Mesenchymal stem cell (in vitro differentiated cells and primary cell): ENCODE measurements around the gene MS4A7.

Experiments used
- DNase-seq: peaks from one replicate; pipeline ENCODE4 v3.0.0-alpha.2; 2013
- H2AFZ ChIP-seq: one replicate; pipeline ENCODE4 v1.6.1; 2013; ENCODE audit warnings: low read depth, mild to moderate bottlenecking, control low read depth, inconsistent platforms, low read length, moderate library complexity
- H2AK5ac ChIP-seq: 2 replicates; pipeline ENCODE4 v1.6.1; 2013; ENCODE audit warnings: low read length, moderate library complexity, mild to moderate bottlenecking, inconsistent platforms; ENCODE audit not compliant: severe bottlenecking
- H2BK120ac ChIP-seq: one replicate; pipeline ENCODE4 v1.6.1; 2013; ENCODE audit warnings: low read depth, mild to moderate bottlenecking, inconsistent platforms, low read length, moderate library complexity
- H2BK12ac ChIP-seq, 2 experiments: one replicate each; pipeline ENCODE4 v1.6.1; 2013; ENCODE audit warnings: inconsistent platforms in 2 of 2, low read length in 2 of 2, mild to moderate bottlenecking in 2 of 2, moderate library complexity in 2 of 2, control low read depth in 1 of 2
- H2BK15ac ChIP-seq: one replicate; pipeline ENCODE4 v1.6.1; 2013; ENCODE audit warnings: mild to moderate bottlenecking, low read depth, inconsistent platforms; ENCODE audit not compliant: poor library complexity, severe bottlenecking
- H2BK5ac ChIP-seq: 2 replicates; pipeline ENCODE4 v1.6.1; 2013; ENCODE audit warnings: low read depth, mild to moderate bottlenecking, low read length, control low read depth, inconsistent platforms; ENCODE audit not compliant: poor library complexity, severe bottlenecking
- H3K14ac ChIP-seq, 2 experiments: one replicate each; pipeline ENCODE4 v1.6.1; 2013; ENCODE audit warnings: inconsistent platforms in 2 of 2, low read length in 2 of 2, control low read depth in 1 of 2, mild to moderate bottlenecking in 1 of 2, moderate library complexity in 1 of 2
- H3K18ac ChIP-seq, 2 experiments: one replicate each; pipeline ENCODE4 v1.6.1; 2013; ENCODE audit warnings: inconsistent platforms in 2 of 2, low read length in 2 of 2, control low read depth in 1 of 2, low read depth in 1 of 2, mild to moderate bottlenecking in 1 of 2
- H3K23ac ChIP-seq, 2 experiments: one replicate each; pipeline ENCODE4 v1.6.1; 2013; ENCODE audit warnings: inconsistent platforms in 2 of 2, low read length in 2 of 2, mild to moderate bottlenecking in 2 of 2, moderate library complexity in 2 of 2, control low read depth in 1 of 2
- H3K27ac ChIP-seq: 2 replicates; pipeline ENCODE4 v1.5.1; 2013; ENCODE audit warnings: mild to moderate bottlenecking, moderate library complexity, low read length, control low read depth, inconsistent platforms; ENCODE audit not compliant: poor library complexity, severe bottlenecking
- H3K27me3 ChIP-seq, 2 experiments: 2 replicates each; pipeline versions ENCODE4 v1.6.1 to v1.7.0; 2013; ENCODE audit warnings: low read length in 2 of 2, mild to moderate bottlenecking in 2 of 2, moderate library complexity in 2 of 2, control low read depth in 1 of 2, inconsistent platforms in 1 of 2; ENCODE audit not compliant: control insufficient read depth in 1 of 2, insufficient read depth in 1 of 2
- H3K36me3 ChIP-seq, 2 experiments: 2 replicates each; pipeline versions ENCODE4 v1.6.1 to v1.7.0; 2013; ENCODE audit warnings: low read length in 2 of 2, control low read depth in 1 of 2, inconsistent platforms in 1 of 2, low read depth in 1 of 2, mild to moderate bottlenecking in 1 of 2; ENCODE audit not compliant: insufficient read depth in 2 of 2, control insufficient read depth in 1 of 2
- H3K4ac ChIP-seq, 2 experiments: one replicate each; pipeline ENCODE4 v1.6.1; 2013; ENCODE audit warnings: inconsistent platforms in 2 of 2, low read length in 2 of 2, mild to moderate bottlenecking in 2 of 2, moderate library complexity in 2 of 2, control low read depth in 1 of 2, low read depth in 1 of 2
- H3K4me1 ChIP-seq: 2 replicates; pipeline ENCODE4 v1.6.1; 2013; ENCODE audit warnings: low read depth, low read length, control low read depth; ENCODE audit not compliant: control insufficient read depth, insufficient read depth
- H3K4me2 ChIP-seq: 2 replicates; pipeline ENCODE4 v1.6.1; 2013; ENCODE audit warnings: low read length, mild to moderate bottlenecking, inconsistent platforms; ENCODE audit not compliant: poor library complexity, severe bottlenecking
- H3K4me3 ChIP-seq, 2 experiments: 2 replicates each; pipeline versions ENCODE4 v1.5.1 to v1.7.0; 2013; ENCODE audit warnings: low read length in 2 of 2, mild to moderate bottlenecking in 2 of 2, control low read depth in 1 of 2, low read depth in 1 of 2; ENCODE audit not compliant: insufficient read depth in 1 of 2
- H3K79me1 ChIP-seq: replicated peaks from 2 replicates; pipeline ENCODE4 v1.6.1; 2013; ENCODE audit warnings: mild to moderate bottlenecking, control low read depth, low read length, inconsistent platforms; ENCODE audit not compliant: poor library complexity, severe bottlenecking
- H3K9ac ChIP-seq: 2 replicates; pipeline ENCODE4 v1.7.0; 2013; ENCODE audit warnings: mild to moderate bottlenecking, low read length, moderate library complexity
- H3K9me3 ChIP-seq: 2 replicates; pipeline ENCODE4 v1.7.0; 2013; ENCODE audit warnings: mild to moderate bottlenecking, low read length; ENCODE audit not compliant: control insufficient read depth
- H4K8ac ChIP-seq: one replicate; pipeline ENCODE4 v1.6.1; 2013; ENCODE audit warnings: inconsistent platforms, mild to moderate bottlenecking, low read length, moderate library complexity
- H4K91ac ChIP-seq: one replicate; pipeline ENCODE4 v1.6.1; 2013; ENCODE audit warnings: mild to moderate bottlenecking, low read length, inconsistent platforms
- WGBS: methylation state at CpG from one replicate; pipeline ENCODE4 v1.1.7; 2013; ENCODE audit warnings: mixed read lengths; 5-methylcytosine and 5-hydroxymethylcytosine counted together

MS4A7 gene

DNA sequence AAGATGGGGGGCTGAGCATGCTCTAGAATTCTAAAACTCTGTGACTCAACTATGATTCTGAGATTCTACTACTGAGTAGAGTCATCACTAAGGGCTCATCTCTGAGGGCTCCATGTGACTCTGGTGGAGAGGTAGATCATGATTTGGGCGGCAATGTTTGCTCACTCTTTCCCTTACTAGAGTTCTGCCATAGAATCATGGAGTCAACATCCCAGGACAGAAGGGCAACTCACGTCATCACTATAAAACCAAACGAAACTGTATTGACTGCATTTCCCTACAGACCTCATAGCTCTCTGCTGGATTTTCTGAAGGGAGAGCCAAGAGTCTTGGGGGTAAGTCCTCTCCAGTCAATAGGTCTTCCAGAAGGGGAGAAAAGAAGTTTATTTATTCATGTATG lies 18.1 kb downstream of the MS4A7 start, which contains the start of gene MS4A14:
MS4A14 (plus strand) TSS at position 78 of the 400 bp plus-strand sequence; CDS start at position 198, 120 bp downstream.
- WGBS = 33% methylated on average over 1 of the region's 3 CpGs
- H3K79me1 ChIP-seq = no peaks in the 10 kb centered on the region
- H4K8ac ChIP-seq = no peak within 1 kb of the TSS
- no peak within 1 kb of the TSS for H3K18ac ChIP-seq
- no peak within 1 kb of the TSS for H3K4ac ChIP-seq
- no peak within 1 kb of the TSS for H3K4me2 ChIP-seq
- no peaks in the 10 kb centered on the region for H3K9me3 ChIP-seq
- H4K91ac ChIP-seq = no peak within 1 kb of the TSS
- H2BK12ac ChIP-seq = no peak within 1 kb of the TSS
- no peaks in the 10 kb centered on the region for H3K4me1 ChIP-seq
- H3K27ac ChIP-seq = no peak within 1 kb of the TSS
- H3K9ac ChIP-seq = no peak within 1 kb of the TSS
- no peak within 1 kb of the TSS for H3K23ac ChIP-seq
- no peak within 1 kb of the TSS for H2BK120ac ChIP-seq
- no peak within 1 kb of the TSS for H3K14ac ChIP-seq
- no peak within 1 kb of the TSS for H2AFZ ChIP-seq
- H2BK5ac ChIP-seq = no peak within 1 kb of the TSS
- DNase-seq = no peak
- H2BK15ac ChIP-seq = no peak within 1 kb of the TSS
- H2AK5ac ChIP-seq = no peak within 1 kb of the TSS
- H3K27me3 ChIP-seq = no peaks in the 10 kb centered on the region
- no peak within 1 kb of the TSS for H3K4me3 ChIP-seq
- H3K36me3 ChIP-seq = no peaks in the 10 kb centered on the region

DNA sequence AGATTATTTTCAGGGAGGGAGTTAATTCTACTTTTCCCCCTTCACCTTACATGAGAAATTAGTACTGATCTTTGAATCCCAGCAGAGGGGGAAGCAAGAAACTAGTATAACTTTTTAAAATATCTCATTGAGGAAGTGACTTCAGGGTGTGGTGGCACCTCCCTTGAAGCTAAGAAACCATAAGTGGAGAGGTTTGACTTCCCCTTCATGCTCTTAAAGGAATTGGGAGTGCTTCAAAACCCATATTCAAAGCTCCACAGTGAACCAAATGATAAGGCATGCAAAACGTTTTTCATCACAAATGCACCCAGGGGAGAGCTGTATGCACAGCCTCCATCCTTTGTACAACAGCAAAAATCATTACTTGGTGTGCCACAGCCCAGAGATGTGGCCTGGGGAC lies 18.5 kb downstream of the MS4A7 start:
- H3K4me1 ChIP-seq = no peaks in the 10 kb centered on the region
- no peak overlapping the region for H3K4me3 ChIP-seq
- WGBS = 0% methylated on average over 1 of the region's 1 CpG
- no peak overlapping the region for H2BK12ac ChIP-seq
- no peak overlapping the region for H2BK120ac ChIP-seq
- no peak overlapping the region for H3K27ac ChIP-seq
- H3K4ac ChIP-seq = no peak overlapping the region
- no peak overlapping the region for H3K23ac ChIP-seq
- H4K8ac ChIP-seq = no peak overlapping the region
- H4K91ac ChIP-seq = no peak overlapping the region
- H3K9me3 ChIP-seq = no peaks in the 10 kb centered on the region
- H2AK5ac ChIP-seq = no peak overlapping the region
- no peak overlapping the region for H3K14ac ChIP-seq
- no peak overlapping the region for H2BK15ac ChIP-seq
- no peak overlapping the region for H3K18ac ChIP-seq
- H3K27me3 ChIP-seq = no peaks in the 10 kb centered on the region
- no peak overlapping the region for H3K4me2 ChIP-seq
- no peak overlapping the region for H2AFZ ChIP-seq
- H3K9ac ChIP-seq = no peak overlapping the region
- H2BK5ac ChIP-seq = no peak overlapping the region
- DNase-seq = no peak
- no peaks in the 10 kb centered on the region for H3K36me3 ChIP-seq
- no peaks in the 10 kb centered on the region for H3K79me1 ChIP-seq

DNA sequence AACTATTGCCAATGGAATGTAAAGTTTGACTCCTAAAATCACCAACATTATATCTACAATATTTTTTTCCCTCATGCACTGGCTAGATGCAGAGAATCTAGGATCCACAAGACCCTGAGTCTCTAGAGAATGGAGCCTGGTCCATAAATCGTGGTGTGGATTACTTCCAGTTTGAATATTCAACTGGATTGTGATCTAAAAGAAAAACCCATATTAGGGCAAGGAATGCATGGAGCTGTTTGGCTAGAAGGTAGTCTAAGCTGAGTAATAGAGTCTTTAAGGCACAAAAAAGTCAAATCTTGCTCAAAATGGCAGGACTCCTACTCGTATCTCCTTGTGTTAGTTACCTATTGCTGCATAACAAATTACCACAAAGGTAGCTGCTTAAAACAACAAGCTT lies 41.7 kb downstream of the MS4A7 start:
- H2AFZ ChIP-seq = no peak overlapping the region
- H3K36me3 ChIP-seq = no peaks in the 10 kb centered on the region
- no peaks in the 10 kb centered on the region for H3K79me1 ChIP-seq
- no peak overlapping the region for H4K91ac ChIP-seq
- no peak overlapping the region for H4K8ac ChIP-seq
- no peak overlapping the region for H3K27ac ChIP-seq
- H3K4me2 ChIP-seq = no peak overlapping the region
- H2BK12ac ChIP-seq = no peak overlapping the region
- 0% methylated on average over 1 of the region's 2 CpGs for WGBS
- peaks cover 7% of the 10 kb centered on the region for H3K9me3 ChIP-seq
- no peak overlapping the region for H2BK120ac ChIP-seq
- H3K27me3 ChIP-seq = no peaks in the 10 kb centered on the region
- no peak overlapping the region for H2BK15ac ChIP-seq
- no peak overlapping the region for H3K4me3 ChIP-seq
- H3K14ac ChIP-seq = no peak overlapping the region
- H3K9ac ChIP-seq = no peak overlapping the region
- H2BK5ac ChIP-seq = no peak overlapping the region
- no peak overlapping the region for H3K18ac ChIP-seq
- no peak overlapping the region for H2AK5ac ChIP-seq
- DNase-seq = no peak
- no peaks in the 10 kb centered on the region for H3K4me1 ChIP-seq
- H3K4ac ChIP-seq = no peak overlapping the region
- no peak overlapping the region for H3K23ac ChIP-seq

DNA sequence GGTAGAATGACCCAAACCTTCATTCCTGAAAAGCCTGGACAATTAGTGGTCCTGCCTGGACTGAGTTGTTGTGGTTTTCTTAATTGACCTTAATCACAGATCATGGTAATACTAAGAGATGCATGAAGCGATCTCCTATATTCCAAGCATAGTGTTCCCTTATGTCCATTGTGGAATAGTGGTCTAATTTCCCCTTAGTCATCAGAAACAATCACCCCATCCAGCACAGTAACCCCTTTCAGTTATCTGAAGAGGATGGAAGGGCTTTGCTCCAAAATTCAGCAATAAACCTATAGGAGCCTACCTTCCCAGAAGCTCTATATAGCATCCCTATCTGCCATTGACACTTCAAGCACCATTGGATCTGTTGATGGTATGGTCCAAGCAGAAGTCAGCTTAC lies 44.3 kb downstream of the MS4A7 start:
- H3K4me1 ChIP-seq = no peaks in the 10 kb centered on the region
- no peak overlapping the region for H3K14ac ChIP-seq
- WGBS = no CpG with 5 or more reads among the region's 1 CpG
- no peak overlapping the region for H2AK5ac ChIP-seq
- H4K91ac ChIP-seq = no peak overlapping the region
- no peak overlapping the region for H3K18ac ChIP-seq
- no peaks in the 10 kb centered on the region for H3K79me1 ChIP-seq
- no peak for DNase-seq
- H3K27me3 ChIP-seq = no peaks in the 10 kb centered on the region
- no peak overlapping the region for H2BK120ac ChIP-seq
- H2BK12ac ChIP-seq = no peak overlapping the region
- no peak overlapping the region for H3K4me3 ChIP-seq
- H3K9ac ChIP-seq = no peak overlapping the region
- no peak overlapping the region for H2BK15ac ChIP-seq
- H2BK5ac ChIP-seq = no peak overlapping the region
- H3K9me3 ChIP-seq = peaks cover 7% of the 10 kb centered on the region
- H3K4ac ChIP-seq = no peak overlapping the region
- H2AFZ ChIP-seq = no peak overlapping the region
- H3K36me3 ChIP-seq = no peaks in the 10 kb centered on the region
- no peak overlapping the region for H4K8ac ChIP-seq
- H3K4me2 ChIP-seq = no peak overlapping the region
- H3K23ac ChIP-seq = no peak overlapping the region
- no peak overlapping the region for H3K27ac ChIP-seq
